IMR-90 (cell line): ENCODE results near the gene NOD2. TPM values are rescaled to one million over a fixed set of nuclear protein-coding genes. Genes with fewer than 3 reads are reported as not detected.

Experiments used
- ATAC-seq: fragments of 200-7000 bp; cut with Tn5 transposase; 2 replicates; pipeline ENCODE4 v1.9.1; 2020; ENCODE audit warnings: low read depth, mild to moderate bottlenecking, moderate library complexity
- BruUV-seq: library from RNA; stranded (reverse); fragments of 400-500 nt; replicated peaks from 2 replicates; lab custom pipeline; 2021; lab: Mats Ljungman, UMichigan
- CTCF ChIA-PET: fragments of 300-600 bp; formaldehyde crosslinking; extraction: SDS; loops from one replicate; lab custom pipeline; 2021; ENCODE audit warnings: antibody characterized with exemption; lab: Yijun Ruan, JAX
- POLR2A ChIA-PET: fragments of 300-600 bp; sonication (Branson Sonifier 250); formaldehyde crosslinking; loops from one replicate; lab custom pipeline; 2022; ENCODE audit warnings: antibody characterized with exemption; ENCODE audit not compliant: unreplicated experiment; lab: Charles Lee
- DNase-seq: peaks from one replicate; pipeline ENCODE4 v3.0.0; 2013
- H2AFZ ChIP-seq: replicated peaks from 2 replicates; pipeline ENCODE3; 2013; ENCODE audit warnings: low read length, mild to moderate bottlenecking; ENCODE audit not compliant: poor library complexity
- H2AK5ac ChIP-seq: 2 replicates; pipeline ENCODE4 v1.6.1; 2013; ENCODE audit warnings: low read depth, low read length, inconsistent platforms
- H2AK9ac ChIP-seq: replicated peaks from 2 replicates; pipeline ENCODE3; 2013; ENCODE audit warnings: mild to moderate bottlenecking, low read depth, low read length, moderate library complexity; ENCODE audit not compliant: poor library complexity
- H2BK120ac ChIP-seq: 2 replicates; pipeline ENCODE4 v1.6.1; 2013; ENCODE audit warnings: low read depth, low read length, inconsistent platforms
- H2BK15ac ChIP-seq: 3 replicates; pipeline ENCODE4 v1.6.1; 2013; ENCODE audit warnings: low read depth, low read length, inconsistent platforms
- H2BK20ac ChIP-seq: 2 replicates; pipeline ENCODE4 v1.6.1; 2013; ENCODE audit warnings: low read depth, mild to moderate bottlenecking, inconsistent platforms, low read length, moderate library complexity
- H2BK5ac ChIP-seq: 2 replicates; pipeline ENCODE4 v1.6.1; 2013; ENCODE audit warnings: mild to moderate bottlenecking, low read depth, low read length, inconsistent platforms; ENCODE audit not compliant: poor library complexity, severe bottlenecking
- H3K14ac ChIP-seq: replicated peaks from 2 replicates; pipeline ENCODE4 v1.6.1; 2013; ENCODE audit warnings: low read depth, low read length, inconsistent platforms
- H3K18ac ChIP-seq: 2 replicates; pipeline ENCODE4 v1.6.1; 2013; ENCODE audit warnings: low read depth, low read length, control low read depth
- H3K23ac ChIP-seq: 2 replicates; pipeline ENCODE4 v1.6.1; 2013; ENCODE audit warnings: low read depth, low read length, inconsistent platforms
- H3K27ac ChIP-seq: 2 replicates; pipeline ENCODE4 v1.5.1; 2013; ENCODE audit warnings: mild to moderate bottlenecking, control low read depth, low read length; ENCODE audit not compliant: insufficient read depth
- H3K27me3 ChIP-seq: 2 replicates; pipeline ENCODE4 v1.6.1; 2013; ENCODE audit warnings: low read length; ENCODE audit not compliant: control insufficient read depth, insufficient read depth
- H3K36me3 ChIP-seq: 2 replicates; pipeline ENCODE4 v1.6.1; 2013; ENCODE audit warnings: low read length, mixed read lengths; ENCODE audit not compliant: control insufficient read depth, insufficient read depth
- H3K4ac ChIP-seq: 2 replicates; pipeline ENCODE4 v1.6.1; 2013; ENCODE audit warnings: low read depth, low read length, inconsistent platforms
- H3K4me1 ChIP-seq: 2 replicates; pipeline ENCODE4 v1.6.1; 2013; ENCODE audit warnings: low read length, mixed read lengths; ENCODE audit not compliant: control insufficient read depth, insufficient read depth
- H3K4me2 ChIP-seq: 2 replicates; pipeline ENCODE4 v1.6.1; 2013; ENCODE audit warnings: low read depth, mild to moderate bottlenecking, control low read depth, low read length, moderate library complexity
- H3K4me3 ChIP-seq: 2 replicates; pipeline ENCODE4 v1.5.1; 2013; ENCODE audit warnings: low read depth, mild to moderate bottlenecking, control low read depth, low read length, moderate library complexity; ENCODE audit not compliant: insufficient read depth
- H3K56ac ChIP-seq: 2 replicates; pipeline ENCODE4 v1.6.1; 2013; ENCODE audit warnings: low read length, inconsistent platforms; ENCODE audit not compliant: insufficient read depth; ENCODE audit errors: extremely low read depth
- H3K79me1 ChIP-seq, 2 experiments: 2 replicates each; pipeline ENCODE4 v1.6.1; 2013; ENCODE audit warnings: low read length in 2 of 2, inconsistent platforms in 1 of 2, low read depth in 1 of 2
- H3K9ac ChIP-seq: 2 replicates; pipeline ENCODE4 v1.6.1; 2013; ENCODE audit warnings: low read depth, low read length, control low read depth
- H3K9me1 ChIP-seq: 2 replicates; pipeline ENCODE4 v1.6.1; 2013; ENCODE audit warnings: low read length, inconsistent platforms; ENCODE audit not compliant: insufficient read depth
- H3K9me3 ChIP-seq: 2 replicates; pipeline ENCODE4 v1.6.1; 2013; ENCODE audit warnings: low read length; ENCODE audit not compliant: control insufficient read depth, insufficient read depth
- H4K20me1 ChIP-seq: 2 replicates; pipeline ENCODE4 v1.6.1; 2013; ENCODE audit warnings: low read length, inconsistent platforms; ENCODE audit not compliant: insufficient read depth
- H4K5ac ChIP-seq: 2 replicates; pipeline ENCODE4 v1.6.1; 2013; ENCODE audit warnings: mild to moderate bottlenecking, low read depth, low read length, control low read depth
- H4K8ac ChIP-seq, 2 experiments: 2 replicates each; pipeline ENCODE4 v1.6.1; 2013; ENCODE audit warnings: low read depth in 2 of 2, low read length in 2 of 2, control low read depth in 1 of 2, inconsistent platforms in 1 of 2
- H4K91ac ChIP-seq: 2 replicates; pipeline ENCODE4 v1.6.1; 2013; ENCODE audit warnings: low read depth, low read length, inconsistent platforms; ENCODE audit not compliant: insufficient read depth
- BHLHE40 ChIP-seq: fragments of 150-350 bp; IDR thresholded peaks from 2 replicates; pipeline ENCODE4 v1.6.1; 2016; ENCODE audit warnings: mild to moderate bottlenecking, low read depth, low read length
- MAFK ChIP-seq: IDR thresholded peaks from 2 replicates; pipeline ENCODE4 v1.6.1; 2012; ENCODE audit warnings: low read depth, low read length, improper control_type of control experiment
- MAZ ChIP-seq: IDR thresholded peaks from 2 replicates; pipeline ENCODE4 v1.6.1; 2012; ENCODE audit warnings: low read depth, mild to moderate bottlenecking, low read length, improper control_type of control experiment, moderate library complexity, borderline replicate concordance
- MXI1 ChIP-seq: IDR thresholded peaks from 2 replicates; pipeline ENCODE4 v1.6.1; 2012; ENCODE audit warnings: low read depth, mild to moderate bottlenecking, low read length, moderate library complexity, borderline replicate concordance
- NFE2L2 ChIP-seq: fragments of 150-350 bp; IDR thresholded peaks from 2 replicates; pipeline ENCODE4 v1.6.1; 2016; ENCODE audit warnings: low read depth, mild to moderate bottlenecking, low read length
- POLR2A ChIP-seq: IDR thresholded peaks from 2 replicates; pipeline ENCODE4 v1.6.1; 2012; ENCODE audit warnings: mild to moderate bottlenecking, low read depth, low read length
- RAD21 ChIP-seq: IDR thresholded peaks from 2 replicates; pipeline ENCODE4 v1.6.1; 2012; ENCODE audit warnings: low read length, improper control_type of control experiment
- RCOR1 ChIP-seq: IDR thresholded peaks from 2 replicates; pipeline ENCODE4 v1.6.1; 2012; ENCODE audit warnings: mild to moderate bottlenecking, low read length, improper control_type of control experiment; ENCODE audit not compliant: insufficient replicate concordance
- RFX5 ChIP-seq: IDR thresholded peaks from 2 replicates; pipeline ENCODE4 v1.8.0; 2012; ENCODE audit warnings: low read depth, mild to moderate bottlenecking, low read length, moderate library complexity
- SMC3 ChIP-seq: fragments of 150-350 bp; IDR thresholded peaks from 2 replicates; pipeline ENCODE4 v1.6.1; 2016; ENCODE audit warnings: low read depth, mild to moderate bottlenecking, antibody characterized with exemption, low read length, moderate library complexity
- WGBS, 2 experiments: methylation state at CpG; one replicate each; pipeline versions ENCODE4 v1.1.5 to v1.1.7; 2013; ENCODE audit warnings: missing lambda C conversion rate in 2 of 2; ENCODE audit not compliant: insufficient read length in 1 of 2; ENCODE audit errors: extremely low coverage in 2 of 2; 5-methylcytosine and 5-hydroxymethylcytosine counted together
- dilution Hi-C: fragments of 300-500 bp; cut with HindIII; formaldehyde crosslinking; loops from one replicate; pipeline ENCODE4 v1.14.3; 2018; ENCODE audit warnings: low sequenced_read_pairs; ENCODE audit not compliant: unreplicated experiment
- in situ Hi-C: fragments of 300-500 bp; cut with MboI; formaldehyde crosslinking; loops from 3 replicates; pipeline ENCODE4 v1.14.3; 2019; ENCODE audit warnings: low sequenced_read_pairs, inconsistent platforms, mixed read lengths
- intact Hi-C: fragments of 100-400 bp; cut with micrococcal nuclease; formaldehyde crosslinking; loops from 2 replicates; pipeline ENCODE4 v1.10.0; 2022
- polyA plus RNA-seq, 3 experiments: library from polyadenylated mRNA; depleted of rRNA; stranded (reverse); fragments of >200 nt; gene quantifications; 2 replicates each; pipeline ENCODE4 v1.2.3, GENCODE V29; 2012; ENCODE audit warnings: low replicate concordance in 1 of 3
- total RNA-seq: library from RNA; depleted of rRNA; stranded (reverse); fragments of >200 nt; gene quantifications from 2 replicates; pipeline ENCODE4 v1.2.3, GENCODE V29; 2012

The NOD2 gene
- total and polyA plus RNA-seq, 2 of the 4 experiments (the other 2 are of a cell fraction), result not detected

- H3K4ac ChIP-seq, result no peak overlapping the region
- no peak overlapping the region for H4K91ac ChIP-seq
- no peak overlapping the region for H3K23ac ChIP-seq
- H4K8ac ChIP-seq, result no peak overlapping the region
- no peak overlapping the region for H3K56ac ChIP-seq
- H3K79me1 ChIP-seq, result no peaks in the 10 kb centered on the region
- no peak overlapping the region for H3K18ac ChIP-seq
- no peak overlapping the region for H2BK20ac ChIP-seq
- H2AK5ac ChIP-seq, result no peak overlapping the region
- intact Hi-C loops (no loop called here), in situ Hi-C loops (no loop called here), dilution Hi-C loops (no loop called here)
- H3K4me2 ChIP-seq, result no peak overlapping the region
- no peak overlapping the region for H2AFZ ChIP-seq
- no peak overlapping the region for H3K9ac ChIP-seq
- WGBS, 2 experiments, result 60% methylated on average over 6 of the region's 7 CpGs; no CpG with 5 or more reads in 1 of the 2 experiments
- no peak overlapping the region for H3K4me3 ChIP-seq
- no peaks in the 10 kb centered on the region for H3K9me3 ChIP-seq
- TF ChIP-seq BHLHE40, result no peak
- TF ChIP-seq MAFK, result no peak
- TF ChIP-seq SMC3, result no peak
- no peak for TF ChIP-seq MAZ
- TF ChIP-seq RAD21, result no peak
- TF ChIP-seq NFE2L2, result no peak
- TF ChIP-seq MXI1, result no peak
- no peak for TF ChIP-seq RFX5
- TF ChIP-seq POLR2A, result no peak
- TF ChIP-seq RCOR1, result no peak
- ChIA-PET CTCF (no interaction called here), POLR2A (no interaction called here)
- H2BK15ac ChIP-seq, result no peak overlapping the region
- no peaks in the 10 kb centered on the region for H3K4me1 ChIP-seq
- DNase-seq (no peak), ATAC-seq (no peak)
- peaks cover 8% of the 10 kb centered on the region for H3K27me3 ChIP-seq
- no peak overlapping the region for H2BK5ac ChIP-seq
- H4K5ac ChIP-seq, result no peak overlapping the region
- no peaks in the 10 kb centered on the region; the same call in 1 of the 2 replicates for H3K9me1 ChIP-seq
- no peaks in the 10 kb centered on the region for H3K36me3 ChIP-seq
- H2BK120ac ChIP-seq, result no peak overlapping the region
- H4K20me1 ChIP-seq, result no peaks in the 10 kb centered on the region
- no peak overlapping the region for H2AK9ac ChIP-seq
- no TSS peak for BruUV-seq
- H3K14ac ChIP-seq, result no peak overlapping the region
- H3K27ac ChIP-seq, result no peak overlapping the region
These were observed 42.3 kb downstream of the NOD2 start for GRCh38 chr16:50735629-50736122.
